ENCODE results near the gene EFHC1.
A peak's percentile ranks its signal among the peaks of the same experiment; 100 is the strongest.

The EFHC1 gene

DNA sequence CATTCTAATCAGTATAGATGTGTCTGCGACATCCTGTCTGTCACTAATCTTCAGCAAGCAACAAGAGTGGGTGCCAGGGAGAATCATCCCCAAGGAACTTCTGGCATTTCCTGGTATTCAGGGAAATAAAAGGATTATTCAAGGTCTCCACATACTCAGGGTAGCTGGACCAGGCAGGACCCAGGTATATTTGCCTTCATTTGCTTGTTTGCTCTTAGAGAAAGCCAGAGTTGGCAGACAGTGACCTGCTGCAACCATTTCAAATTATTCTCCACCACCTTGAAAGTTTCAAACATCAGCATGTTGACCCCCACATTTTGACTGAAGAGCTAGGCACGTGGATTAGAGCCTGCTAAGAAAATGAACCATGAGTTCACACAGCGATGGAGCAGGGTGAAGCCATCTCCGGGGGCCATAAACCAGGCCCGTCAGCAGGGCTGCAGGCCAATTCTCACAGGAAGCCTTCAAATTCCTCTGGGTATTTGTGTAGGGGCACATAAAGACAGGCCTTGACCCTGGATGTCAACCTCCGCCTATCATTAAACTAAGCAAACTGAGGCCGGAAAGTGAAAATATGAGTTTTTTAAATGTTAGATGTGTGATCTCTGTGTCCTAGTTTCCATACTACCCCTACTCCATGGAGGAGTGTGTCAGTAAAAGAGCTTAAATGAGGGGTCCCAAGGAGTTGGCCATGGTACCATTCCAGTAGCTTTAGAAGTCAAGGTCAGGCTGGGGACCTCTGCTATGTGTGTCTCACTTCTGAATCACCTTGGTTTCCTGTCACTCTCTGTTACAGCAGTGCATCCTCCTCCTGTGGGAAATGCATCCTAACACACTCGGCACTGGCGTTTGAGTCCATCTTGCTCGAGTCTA lies 123.8 kb downstream of the EFHC1 start:
- DNase-seq: no peak

DNA sequence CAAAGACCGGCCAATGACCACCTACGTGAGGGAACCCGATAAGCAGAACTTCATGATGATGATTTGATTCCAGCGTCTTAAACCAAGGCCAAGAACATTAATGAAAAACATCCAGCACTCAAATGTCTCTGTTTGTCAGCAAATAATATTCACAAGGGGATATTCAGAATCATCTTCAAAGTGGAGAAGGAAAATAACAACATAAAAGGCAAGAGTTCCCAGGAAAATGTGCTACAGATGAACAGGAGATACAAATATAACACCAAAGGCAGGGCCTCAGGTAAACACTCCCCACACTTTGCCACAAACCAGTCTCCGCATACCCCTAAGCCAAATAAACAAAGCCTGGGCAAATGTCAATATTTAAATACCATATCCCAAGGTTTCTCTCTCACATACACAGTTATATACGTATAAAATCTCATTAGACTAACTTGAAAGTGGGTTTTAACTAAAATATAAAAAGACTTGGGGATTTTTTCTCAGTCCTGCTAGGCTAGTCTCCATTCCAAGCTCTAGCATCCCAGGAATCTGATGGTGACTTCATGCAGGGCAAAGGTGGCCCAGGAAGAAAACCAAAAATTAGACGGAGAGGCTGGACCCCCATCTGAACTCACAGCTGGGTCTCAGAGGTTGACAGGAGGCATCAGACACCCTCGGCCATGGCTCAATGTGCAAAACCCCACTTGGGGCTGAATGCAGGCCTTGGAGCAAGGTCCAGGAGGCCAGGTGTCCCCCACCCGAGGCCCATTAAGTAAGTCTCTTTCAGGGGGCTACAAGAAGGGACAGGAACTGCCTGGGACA lies 124.7 kb downstream of the EFHC1 start:
- DNase-seq: no peak

DNA sequence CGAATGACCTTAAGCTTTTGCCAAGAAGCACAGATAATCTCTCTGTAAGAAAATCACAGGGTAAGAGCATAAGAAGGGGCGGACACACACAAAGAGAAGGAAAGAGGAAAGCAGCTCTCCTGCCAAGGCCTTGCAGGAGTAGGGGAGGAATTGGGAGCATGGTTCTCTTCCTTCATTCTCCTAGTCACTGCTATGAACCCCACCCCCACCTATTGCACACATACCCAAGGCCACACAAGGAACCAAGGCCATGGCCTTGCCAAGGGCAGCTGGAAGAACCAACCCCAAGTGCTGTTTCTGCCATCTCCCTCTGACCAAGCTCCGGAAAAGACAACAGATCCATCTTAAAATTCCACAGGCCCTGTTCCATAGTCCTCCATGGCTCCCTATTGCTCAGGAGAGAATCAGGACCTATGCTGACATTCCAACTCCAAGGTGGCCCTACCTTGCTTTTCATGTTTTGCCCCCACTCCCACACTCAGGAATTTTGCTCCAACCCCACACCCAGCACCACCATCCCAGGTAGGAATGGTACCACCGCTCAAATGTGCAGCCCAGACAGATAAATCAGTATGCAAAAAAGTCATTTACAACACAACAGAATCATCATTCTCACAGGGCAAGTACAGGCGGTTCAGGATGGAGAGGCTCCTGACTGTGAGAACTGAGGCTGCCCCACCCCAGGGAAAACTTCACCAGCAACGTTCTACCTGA lies 125.4 kb downstream of the EFHC1 start:
- no peak for DNase-seq

DNA sequence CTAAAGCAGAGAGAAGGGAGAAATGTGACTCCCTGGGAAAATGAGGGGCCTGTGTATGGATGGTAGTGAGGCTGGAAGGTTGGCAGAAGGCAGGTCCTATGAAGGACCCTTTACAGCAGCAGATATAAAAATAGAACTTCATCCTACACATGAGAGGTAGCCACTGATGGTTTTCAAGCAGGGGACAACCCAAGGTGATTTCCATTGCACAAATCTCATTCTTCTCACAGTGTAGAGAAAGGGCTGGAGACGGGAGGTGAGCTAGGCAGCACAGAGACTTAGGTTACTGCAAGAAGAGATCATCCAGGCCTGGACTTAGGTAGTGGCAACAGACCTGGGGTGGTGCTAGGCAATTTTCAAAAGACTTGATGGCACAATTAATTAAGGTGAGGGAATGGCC lies 126.0 kb downstream of the EFHC1 start:
- no peak for DNase-seq

DNA sequence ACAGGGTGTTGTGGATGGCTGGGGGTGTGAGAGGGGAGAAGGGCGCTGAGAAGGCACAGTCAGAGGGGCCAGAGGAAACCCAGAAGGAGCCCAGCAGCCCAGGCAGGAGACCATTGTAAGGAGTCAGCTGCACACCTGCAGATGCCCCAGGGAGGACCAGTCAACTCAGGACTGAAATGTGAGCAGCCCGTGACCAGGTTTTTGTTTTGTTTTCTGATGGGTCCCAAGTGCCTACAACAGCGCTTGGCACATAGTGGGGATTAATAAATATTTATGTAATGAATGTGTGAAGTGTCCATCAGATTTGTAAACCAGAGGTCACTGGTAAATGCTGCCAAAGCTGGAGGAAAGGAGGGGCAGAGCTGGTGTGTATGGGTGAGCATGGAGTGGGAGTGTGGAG lies 126.5 kb downstream of the EFHC1 start:
- no peak for DNase-seq

DNA sequence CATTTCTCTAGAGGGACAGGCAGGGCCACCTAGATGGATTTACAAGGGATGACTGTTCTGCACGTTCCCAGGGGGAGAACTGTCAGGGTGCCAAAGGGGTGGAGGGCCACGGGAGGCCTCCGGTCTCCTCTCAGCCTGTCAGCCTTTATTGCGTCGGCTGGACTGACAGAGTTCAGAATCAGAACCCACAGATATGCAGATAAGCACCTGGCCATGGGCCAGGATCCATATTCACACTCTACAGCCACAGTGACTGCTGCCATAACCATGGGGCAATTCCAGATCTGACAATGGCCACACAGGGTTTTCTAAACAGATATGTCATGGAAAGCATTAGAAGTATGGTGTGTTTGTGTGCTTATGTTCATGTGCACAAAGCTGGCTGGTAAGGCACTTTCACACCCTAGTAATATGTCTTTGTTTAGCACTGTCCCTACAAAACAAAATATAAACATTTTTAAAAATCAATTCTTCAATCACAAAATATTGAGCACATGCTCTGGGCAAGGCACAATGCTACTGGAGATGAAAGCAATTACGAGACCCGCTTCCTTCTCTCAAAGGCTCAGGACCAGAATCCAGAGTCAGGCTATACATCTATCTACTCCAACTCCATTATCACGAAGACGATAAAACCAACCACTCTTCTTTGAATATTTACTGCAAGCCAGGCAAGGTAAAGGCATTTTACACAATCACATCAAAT lies 127.7 kb downstream of the EFHC1 start:
- no peak for DNase-seq

DNA sequence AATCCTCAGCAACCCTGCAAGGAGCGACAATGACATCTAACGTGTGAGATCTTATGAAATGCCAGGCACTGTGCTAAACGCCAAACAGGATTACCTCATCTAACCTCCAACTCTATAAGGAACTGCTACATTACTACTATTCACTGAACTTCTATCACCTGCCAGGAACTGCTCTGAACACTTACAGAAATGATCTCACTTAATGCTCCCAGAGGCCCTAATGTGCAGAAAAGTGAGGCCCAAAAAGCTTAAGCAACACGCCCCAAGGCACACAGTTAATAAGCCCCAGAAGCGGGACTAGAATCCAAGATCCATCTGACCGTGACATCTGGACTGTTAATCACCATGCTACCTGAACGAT lies 128.2 kb downstream of the EFHC1 start:
- no peak for DNase-seq

DNA sequence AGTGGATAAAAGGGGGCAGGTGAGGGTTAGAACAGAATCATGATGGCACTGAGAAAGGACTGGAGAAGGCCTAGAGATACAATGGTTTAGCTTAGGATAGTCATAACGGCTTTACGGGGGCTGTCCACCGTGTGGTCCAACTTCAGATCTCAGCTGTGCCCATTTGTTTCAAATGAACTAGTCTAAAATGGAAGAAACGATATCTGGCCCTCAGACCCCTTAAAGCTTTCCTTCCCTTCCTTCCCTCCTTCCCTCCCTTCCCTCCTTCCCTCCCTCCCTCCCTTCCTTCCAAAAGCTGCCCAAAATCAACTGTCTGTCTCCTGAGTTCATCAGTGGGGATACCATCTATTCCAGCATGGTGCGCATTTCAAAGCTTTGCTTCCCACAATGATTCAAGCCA lies 128.9 kb downstream of the EFHC1 start:
- DNase-seq: no peak

DNA sequence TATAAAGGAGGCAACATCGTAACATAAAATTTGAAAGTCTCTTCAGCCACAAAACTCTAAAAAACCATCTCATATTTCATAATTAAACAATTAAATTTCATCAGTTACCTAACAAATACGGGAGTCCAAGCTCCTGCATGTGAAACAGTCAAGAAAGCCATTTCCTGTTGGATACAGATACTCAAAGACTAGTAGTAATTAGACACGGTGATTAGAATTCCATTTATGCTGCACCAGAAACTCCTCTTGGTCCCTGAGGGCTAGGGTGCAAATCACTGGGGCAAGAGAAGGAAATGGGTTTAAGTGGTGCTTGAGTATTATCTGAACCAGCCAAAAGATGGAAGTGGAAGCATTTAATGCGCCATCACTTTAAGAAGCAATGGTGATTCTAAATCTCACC lies 129.3 kb downstream of the EFHC1 start:
- no peak for DNase-seq

DNA sequence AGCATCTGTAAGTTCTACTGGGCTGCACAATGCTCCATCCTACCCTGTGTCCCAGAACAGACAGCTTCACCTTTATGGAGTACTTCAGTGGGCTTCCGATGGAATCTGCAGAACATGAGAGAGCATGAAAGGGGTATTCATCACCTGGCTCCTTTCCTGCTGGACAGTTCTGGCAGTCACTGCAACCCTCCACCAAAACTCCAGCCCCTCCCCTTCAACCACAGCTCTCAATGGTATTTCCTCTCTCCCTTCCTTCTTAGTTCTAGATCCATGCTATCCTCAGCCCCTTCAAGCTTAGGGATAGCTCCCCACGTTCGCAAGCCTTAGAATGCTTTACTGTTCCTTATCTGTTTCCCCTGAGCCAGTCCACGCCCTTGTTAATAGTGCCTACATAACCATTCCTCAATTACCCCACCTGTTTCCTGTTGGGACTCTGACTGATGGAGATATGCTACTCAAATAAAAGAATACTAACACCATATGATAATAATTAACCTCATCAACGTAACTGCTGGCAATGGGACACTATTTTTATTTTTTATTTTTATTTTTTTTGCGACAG lies 130.0 kb downstream of the EFHC1 start:
- no peak for DNase-seq

DNA sequence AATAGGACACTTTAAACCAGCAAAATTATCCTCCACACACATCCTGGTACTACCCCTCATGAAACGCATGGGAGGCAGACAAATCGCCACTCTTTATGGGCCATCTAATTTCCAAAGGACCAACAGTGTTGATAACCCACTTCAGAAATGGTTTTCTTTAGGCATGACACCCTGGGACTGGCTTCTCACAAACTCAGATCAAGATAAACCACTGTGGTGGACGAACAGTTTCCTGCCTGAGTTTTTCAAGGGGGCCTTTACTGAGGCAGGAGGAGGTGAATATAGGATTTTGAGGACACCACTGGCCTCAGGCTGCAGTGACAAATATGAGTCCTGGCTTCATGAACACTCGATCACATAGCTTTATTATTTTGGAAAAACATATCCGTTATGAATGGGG lies 130.7 kb downstream of the EFHC1 start:
- no peak for DNase-seq

DNA sequence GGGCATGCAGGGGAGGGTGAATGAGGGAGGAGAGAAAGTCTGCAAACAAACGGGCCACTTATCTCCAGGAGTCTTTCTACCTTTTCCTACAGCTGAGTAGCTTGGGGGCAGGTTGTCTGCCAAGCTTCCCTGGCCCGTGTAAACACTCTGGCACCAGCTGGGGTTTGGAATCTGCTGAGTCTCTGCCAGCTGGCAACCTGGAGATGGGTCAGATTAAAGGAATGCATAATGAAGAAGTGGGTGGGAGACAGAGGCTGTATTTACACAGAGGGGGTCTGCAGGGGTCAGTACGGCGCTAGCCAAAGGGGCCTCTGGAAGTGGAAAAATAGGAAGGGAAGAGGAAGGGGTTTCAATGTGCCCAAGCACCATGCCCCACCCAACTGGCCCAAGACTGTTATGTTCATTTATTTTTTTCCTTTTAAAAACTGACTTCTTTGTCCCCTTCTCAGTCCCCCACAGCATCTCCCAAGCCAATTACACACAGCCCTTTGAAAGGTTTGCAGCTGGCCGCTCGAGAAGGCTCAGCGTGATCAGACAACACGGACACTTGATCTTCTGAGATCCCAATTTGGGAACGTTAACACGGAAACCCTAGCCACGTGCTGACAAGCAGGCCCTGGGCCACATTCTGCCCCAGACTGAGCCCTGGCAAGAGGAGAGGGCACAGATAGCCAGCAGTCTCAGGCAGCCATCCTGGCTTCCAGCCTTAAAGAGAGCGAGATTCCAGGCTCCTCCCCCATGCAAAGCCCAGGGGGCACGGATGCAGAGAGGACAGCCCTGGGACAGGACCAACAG lies 131.5 kb downstream of the EFHC1 start:
- peak; percentile 84 for DNase-seq

DNA sequence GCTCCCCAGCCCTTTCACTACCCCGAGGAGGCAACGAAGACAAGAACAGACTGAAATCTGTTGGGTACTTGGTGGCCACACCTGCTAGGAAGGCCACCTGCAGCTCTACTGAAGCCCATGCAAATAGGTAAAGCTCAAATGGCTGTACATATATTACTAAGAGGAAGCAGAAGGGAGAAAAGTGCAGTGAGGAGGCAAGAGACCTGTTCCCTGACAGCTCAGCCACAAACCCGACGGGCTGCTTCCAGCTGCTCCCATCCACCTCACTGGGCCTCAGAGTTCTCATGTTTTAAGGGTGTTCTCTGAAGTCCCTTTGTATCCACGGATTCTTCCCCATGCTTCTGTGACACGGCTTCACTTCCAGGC lies 132.1 kb downstream of the EFHC1 start:
- DNase-seq: no peak

DNA sequence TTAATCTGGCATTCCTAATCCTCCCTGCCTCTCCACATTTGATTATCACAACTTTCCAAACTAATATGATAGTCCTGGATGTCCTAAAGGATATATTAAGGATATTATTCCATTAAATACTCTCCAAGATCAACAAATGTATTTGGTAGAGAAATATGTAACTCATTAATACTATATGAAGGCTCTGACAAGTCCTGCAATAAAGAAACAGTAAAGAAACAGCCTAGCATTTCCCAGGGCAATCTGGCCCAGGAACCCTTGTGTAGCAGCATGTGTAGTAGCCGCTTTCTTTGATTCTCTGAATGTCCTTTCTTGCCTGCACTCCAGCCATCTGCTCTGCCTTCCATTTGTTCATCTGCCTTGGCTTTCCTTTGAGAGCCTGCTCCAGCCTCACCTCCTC lies 133.0 kb downstream of the EFHC1 start:
- DNase-seq: no peak

DNA sequence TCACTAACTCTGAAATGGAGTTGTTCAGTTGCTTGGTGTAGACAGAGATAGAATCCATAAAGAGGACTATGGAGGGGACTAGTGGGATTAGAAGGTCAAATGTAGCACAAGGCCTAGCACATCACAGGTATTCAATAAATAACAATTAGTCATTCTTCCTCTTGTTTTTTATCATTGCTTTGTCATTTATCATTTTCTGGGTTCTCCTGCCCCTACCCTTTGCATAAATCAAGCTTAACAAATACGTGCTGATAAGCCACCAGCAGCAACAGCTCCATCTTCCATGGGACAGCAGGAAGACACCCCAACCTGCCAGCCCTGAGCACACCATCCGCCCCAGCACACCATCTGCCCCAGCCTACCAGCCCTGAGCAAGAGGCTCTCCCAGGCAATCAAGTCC lies 133.6 kb downstream of the EFHC1 start:
- DNase-seq: no peak

DNA sequence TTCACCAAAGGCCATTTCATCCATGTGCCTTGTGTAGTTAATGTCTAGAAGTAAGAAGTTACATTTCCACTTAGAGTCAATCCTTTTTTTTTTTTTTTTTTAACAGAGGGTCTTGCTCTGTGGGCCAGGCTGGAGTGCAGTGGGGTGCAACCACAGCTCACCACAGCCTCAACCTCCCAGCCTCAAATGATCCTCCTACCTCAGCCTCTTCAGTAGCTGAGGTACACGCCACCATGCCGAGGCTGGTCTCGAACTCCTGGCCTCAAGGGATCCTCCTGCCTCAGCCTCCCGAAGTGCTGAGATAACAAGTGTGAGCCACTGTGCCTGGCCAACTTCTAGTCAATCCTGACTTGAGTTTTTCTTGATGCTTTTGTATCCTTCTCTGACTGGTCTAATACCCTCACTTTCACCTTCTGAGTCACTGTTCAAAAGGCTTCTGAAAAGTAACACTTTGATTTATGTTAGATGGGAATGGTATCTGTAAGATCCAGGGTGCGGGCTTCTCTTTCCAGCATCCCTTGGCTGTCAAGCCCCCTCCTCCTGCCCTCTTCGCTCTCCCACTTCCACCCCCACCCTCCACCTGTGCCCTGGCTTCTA lies 134.6 kb downstream of the EFHC1 start:
- no peak for DNase-seq

DNA sequence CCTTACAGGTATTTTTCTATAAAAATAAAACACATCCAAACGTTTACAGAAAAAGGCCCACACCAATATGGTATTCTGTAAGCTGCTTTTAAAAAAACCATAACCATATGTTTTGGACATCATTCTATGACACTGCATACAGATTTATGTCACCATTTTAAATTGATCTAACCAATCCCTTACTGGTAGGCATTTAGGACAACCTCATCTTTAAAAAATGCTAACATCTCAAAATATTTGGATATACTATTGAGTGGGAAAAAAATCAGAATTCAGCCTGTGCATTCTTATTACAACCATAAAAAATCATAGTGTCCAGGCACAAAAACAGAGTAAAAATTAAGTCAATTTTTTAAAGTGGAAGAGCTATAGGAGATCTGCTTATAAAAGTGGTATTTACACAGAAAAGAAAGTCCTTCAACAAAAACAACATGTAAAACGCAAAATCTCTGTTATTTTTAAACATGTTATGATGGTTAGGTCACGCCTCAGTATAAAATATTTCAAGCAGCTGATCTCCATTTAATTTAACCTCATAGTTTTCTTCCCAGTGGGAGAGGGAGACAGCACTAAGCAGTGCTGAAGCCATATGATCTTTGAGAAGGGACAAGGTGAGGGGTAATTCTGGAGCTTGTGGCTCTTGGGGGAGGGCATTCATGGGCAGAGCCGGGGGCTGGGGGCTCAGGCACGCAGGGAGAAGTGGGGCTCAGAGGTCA lies 135.5 kb downstream of the EFHC1 start:
- DNase-seq: no peak

DNA sequence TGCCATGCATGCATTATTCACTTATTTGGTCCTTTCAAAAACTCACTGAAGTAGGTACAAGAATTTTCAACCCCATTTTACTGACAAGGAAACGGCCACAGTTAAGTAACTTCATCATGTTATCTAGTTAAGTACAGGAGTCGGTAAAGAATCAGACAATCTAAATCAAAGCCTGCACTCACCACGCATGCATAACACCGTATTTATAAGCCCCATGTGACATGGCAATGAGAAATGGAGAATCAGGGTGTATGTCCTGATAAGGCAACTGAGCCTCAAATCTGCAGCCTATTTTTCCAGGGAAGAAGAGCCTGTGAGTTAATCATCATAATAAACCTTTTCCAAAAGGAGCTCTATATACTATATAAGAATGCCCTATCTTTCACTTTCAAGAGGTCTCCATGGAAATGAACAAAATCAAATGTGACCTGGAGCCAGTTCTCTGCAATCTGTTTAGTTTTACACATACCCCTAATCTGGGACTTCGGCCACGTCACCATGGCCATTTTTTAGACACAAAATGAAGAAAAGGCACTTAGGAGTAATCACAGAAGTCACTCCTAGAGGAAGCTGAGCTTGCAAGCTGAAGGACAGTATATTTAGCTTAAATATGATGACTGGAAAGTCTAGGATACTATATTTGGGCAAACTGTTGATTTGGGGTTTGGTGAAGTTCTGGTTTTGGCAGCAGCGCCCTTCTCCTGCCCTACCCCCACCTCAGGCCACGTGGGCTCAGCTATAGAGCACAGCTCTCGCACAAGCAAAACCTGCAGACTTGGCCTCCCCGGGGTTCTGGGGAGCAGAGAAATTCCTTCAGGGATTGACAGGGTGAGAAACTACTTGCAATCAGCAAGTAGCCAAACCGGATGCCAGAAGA lies 137.5 kb downstream of the EFHC1 start:
- no peak for DNase-seq

DNA sequence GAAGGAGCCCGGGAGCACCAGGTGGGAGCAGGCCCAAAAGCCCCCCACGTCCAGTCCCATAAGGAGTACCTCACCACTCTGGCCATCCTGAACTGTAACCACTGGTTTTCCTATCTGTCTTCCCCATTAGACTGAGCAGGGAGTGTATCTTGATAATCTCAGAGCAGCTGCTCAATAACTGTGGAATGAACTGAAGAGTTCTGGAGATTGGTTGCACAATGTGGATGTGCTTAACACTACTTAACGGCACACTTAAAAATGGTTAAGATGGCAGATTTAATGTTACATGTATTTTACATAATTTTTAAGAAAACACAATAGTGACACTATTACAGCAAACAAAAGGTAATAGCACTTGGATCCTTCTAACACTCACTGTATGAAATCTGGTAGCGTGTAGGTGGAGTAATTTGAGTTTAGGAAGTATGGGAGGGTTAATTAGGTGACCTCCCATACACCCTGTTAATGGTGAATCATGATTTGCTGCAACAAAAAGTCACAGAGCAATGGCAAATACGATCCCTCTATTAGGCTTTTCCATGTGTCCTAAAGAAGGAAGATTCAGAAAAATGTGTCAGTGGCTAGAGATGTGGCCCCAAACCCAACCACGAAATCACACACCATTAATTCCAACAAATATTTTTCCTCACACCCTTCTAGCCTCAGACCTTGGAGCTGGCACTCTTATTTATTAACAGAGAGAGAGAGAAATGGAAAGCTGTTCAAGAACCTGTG lies 138.3 kb downstream of the EFHC1 start:
- DNase-seq: no peak

Data from NCI-H1417 treated with DMSO at 0.1 percent for 48 hours (cell line).